HG02571 (cell line): Measurements from ENCODE around the gene RBL1.

Experiments used
- ATAC-seq: cut with Tn5 transposase; IDR thresholded peaks from one replicate; pipeline ENCODE4 v1.9.1; 2021; ENCODE audit warnings: mild to moderate bottlenecking, moderate library complexity; ENCODE audit not compliant: unreplicated experiment

Gene RBL1

GRCh38 chr20:36951979-36952738 is 143.6 kb downstream of the RBL1 start:
- ATAC-seq, result no peak

- ATAC-seq, result peak; percentile 87
These were observed 144.4 kb downstream of the RBL1 start, which contains the start of gene SAMHD1 for GRCh38 chr20:36951198-36951978. Gene SAMHD1, minus strand, starts transcription at chr20:36951708. Its CDS starts 65 bp downstream, at chr20:36951643.

GRCh38 chr20:36950414-36951197 is 145.2 kb downstream of the RBL1 start:
- no peak for ATAC-seq
